Measurements from ENCODE around the gene LZTR1.

DNA sequence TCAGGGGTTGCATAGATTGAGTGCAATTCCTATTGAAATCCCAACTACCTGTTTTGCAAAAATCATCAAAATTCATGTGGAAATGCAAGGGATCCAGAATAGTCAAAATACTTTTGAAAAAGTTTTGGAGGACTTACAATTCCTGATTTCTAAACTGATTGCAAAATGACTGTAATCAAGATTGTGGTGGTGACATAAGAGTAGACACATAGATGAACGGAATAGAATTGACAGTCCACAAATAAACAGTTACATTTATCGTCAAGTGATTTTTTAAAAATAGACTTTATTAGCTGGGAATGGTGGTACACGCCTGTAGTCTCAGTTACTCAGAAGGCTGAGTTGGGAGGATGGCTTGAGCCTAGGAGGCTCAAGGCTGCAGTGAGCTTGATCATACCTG lies 52.9 kb downstream of the LZTR1 start:
- TF ChIP-seq, protein P1, sequence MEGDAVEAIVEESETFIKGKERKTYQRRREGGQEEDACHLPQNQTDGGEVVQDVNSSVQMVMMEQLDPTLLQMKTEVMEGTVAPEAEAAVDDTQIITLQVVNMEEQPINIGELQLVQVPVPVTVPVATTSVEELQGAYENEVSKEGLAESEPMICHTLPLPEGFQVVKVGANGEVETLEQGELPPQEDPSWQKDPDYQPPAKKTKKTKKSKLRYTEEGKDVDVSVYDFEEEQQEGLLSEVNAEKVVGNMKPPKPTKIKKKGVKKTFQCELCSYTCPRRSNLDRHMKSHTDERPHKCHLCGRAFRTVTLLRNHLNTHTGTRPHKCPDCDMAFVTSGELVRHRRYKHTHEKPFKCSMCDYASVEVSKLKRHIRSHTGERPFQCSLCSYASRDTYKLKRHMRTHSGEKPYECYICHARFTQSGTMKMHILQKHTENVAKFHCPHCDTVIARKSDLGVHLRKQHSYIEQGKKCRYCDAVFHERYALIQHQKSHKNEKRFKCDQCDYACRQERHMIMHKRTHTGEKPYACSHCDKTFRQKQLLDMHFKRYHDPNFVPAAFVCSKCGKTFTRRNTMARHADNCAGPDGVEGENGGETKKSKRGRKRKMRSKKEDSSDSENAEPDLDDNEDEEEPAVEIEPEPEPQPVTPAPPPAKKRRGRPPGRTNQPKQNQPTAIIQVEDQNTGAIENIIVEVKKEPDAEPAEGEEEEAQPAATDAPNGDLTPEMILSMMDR (IDR thresholded peaks at IDR 0.05) = no peak
- TF ChIP-seq POLR2A (IDR thresholded peaks at IDR 0.05) = no peak
- no peak for TF ChIP-seq EP300 (IDR thresholded peaks at IDR 0.05)
- TF ChIP-seq POLR2AphosphoS5 (IDR thresholded peaks at IDR 0.05) = no peak
